Brain microvascular endothelial cell (primary cell): ENCODE results near the gene BOD1.

ENCODE experiments used
- DNase-seq: peaks from one replicate; pipeline ENCODE4 v3.0.0-alpha.2; 2020
- H3K27ac ChIP-seq: fragments of 250-450 bp; sonication (Bioruptor Pico); 2 replicates; pipeline ENCODE4 v1.5.1; 2020; ENCODE audit warnings: mild to moderate bottlenecking, moderate library complexity
- H3K27me3 ChIP-seq: fragments of 250-450 bp; sonication (Bioruptor Pico); replicated peaks from 2 replicates; pipeline ENCODE4 v1.5.1; 2020; ENCODE audit warnings: mild to moderate bottlenecking
- H3K36me3 ChIP-seq: fragments of 250-450 bp; sonication (Bioruptor Pico); replicated peaks from 2 replicates; pipeline ENCODE4 v1.5.1; 2020; ENCODE audit warnings: mild to moderate bottlenecking
- H3K4me3 ChIP-seq: 2 replicates; pipeline ENCODE4 v1.5.1; 2011; ENCODE audit warnings: low read depth, mild to moderate bottlenecking, control low read depth, low read length, moderate library complexity
- in situ Hi-C: cut with HindIII; loops from 2 replicates; pipeline ENCODE4 v1.10.0; 2017; ENCODE audit warnings: low sequenced_read_pairs, low pct_ligation_motif_present
- TF ChIP-seq, protein P1 (sequence below): IDR thresholded peaks from 2 replicates; pipeline ENCODE4 v1.5.1; 2011; ENCODE audit warnings: low read depth, mild to moderate bottlenecking, moderate library complexity, low read length, control low read depth, inconsistent platforms; ENCODE audit errors: missing control alignments

BOD1 gene

GRCh38 chr5:173572431-173573125, 43.9 kb downstream of the BOD1 start:
- in situ Hi-C loops: no loop called here
- Histone ChIP-seq H3K36me3 (no peaks in the 10 kb centered on the region), H3K27ac (no peak overlapping the region), H3K27me3 (no peaks in the 10 kb centered on the region), H3K4me3 (peak overlapping the region; percentile 30)
- TF ChIP-seq, protein P1, sequence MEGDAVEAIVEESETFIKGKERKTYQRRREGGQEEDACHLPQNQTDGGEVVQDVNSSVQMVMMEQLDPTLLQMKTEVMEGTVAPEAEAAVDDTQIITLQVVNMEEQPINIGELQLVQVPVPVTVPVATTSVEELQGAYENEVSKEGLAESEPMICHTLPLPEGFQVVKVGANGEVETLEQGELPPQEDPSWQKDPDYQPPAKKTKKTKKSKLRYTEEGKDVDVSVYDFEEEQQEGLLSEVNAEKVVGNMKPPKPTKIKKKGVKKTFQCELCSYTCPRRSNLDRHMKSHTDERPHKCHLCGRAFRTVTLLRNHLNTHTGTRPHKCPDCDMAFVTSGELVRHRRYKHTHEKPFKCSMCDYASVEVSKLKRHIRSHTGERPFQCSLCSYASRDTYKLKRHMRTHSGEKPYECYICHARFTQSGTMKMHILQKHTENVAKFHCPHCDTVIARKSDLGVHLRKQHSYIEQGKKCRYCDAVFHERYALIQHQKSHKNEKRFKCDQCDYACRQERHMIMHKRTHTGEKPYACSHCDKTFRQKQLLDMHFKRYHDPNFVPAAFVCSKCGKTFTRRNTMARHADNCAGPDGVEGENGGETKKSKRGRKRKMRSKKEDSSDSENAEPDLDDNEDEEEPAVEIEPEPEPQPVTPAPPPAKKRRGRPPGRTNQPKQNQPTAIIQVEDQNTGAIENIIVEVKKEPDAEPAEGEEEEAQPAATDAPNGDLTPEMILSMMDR: no peak
- DNase-seq: no peak

DNA sequence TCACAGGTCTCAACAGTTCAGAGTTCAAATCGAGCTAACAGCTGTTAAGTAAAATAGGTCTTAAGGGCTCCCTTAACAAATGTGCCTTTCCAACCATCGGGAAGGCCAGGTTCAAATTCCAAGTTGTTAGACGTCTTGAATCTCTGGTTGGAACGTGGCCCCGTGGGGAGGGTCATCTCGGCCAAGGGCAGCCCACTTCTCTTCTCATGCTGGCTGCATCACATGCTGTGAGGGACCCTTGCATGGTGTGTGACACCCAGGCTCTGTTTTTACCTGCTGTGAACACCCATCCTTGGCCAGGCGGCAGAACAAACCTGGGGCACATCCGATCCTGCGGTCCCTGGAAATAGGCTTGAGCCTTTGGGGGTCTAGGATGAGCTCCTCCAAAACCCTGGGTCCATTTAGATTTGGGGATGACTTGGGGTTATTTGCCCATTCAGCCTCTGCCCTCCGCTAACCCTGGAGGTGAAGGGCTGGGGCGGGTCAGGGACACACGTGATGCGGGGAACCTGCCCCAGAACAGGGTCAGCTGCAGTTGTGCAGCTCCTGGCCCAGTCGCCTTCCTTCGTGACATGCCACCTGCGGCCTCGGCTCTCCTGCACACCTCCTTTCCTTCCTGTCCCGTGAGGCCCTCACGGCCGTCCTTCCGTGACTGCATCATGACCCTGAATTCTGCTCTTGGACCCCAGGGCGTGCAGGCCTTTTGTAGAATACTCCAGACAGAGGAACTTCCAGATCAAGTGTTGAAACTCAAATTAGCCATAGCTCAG, 45.9 kb downstream of the BOD1 start:
- no peak for DNase-seq
- in situ Hi-C loops: no loop called here

DNA sequence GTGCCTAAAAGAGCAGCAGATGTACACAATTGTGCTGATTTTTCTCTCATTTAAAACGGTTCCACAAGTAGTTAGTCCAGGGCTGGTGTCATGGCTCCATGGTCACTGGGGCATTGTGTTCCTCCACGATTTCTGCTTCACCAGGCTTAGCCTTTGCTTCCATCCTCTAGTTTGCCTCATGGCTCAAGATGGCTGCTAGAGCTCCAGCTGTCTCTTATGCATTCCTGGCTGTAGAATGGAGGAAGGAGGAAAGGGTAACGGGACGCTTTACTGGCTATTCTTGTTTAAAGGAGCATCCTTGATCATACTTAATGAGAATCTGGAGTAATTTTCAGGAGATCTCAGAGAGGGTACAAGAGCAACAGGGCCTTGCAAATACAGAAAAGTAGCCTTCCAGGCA, 47.7 kb downstream of the BOD1 start:
- in situ Hi-C loops: no loop called here
- no peaks in the 10 kb centered on the region for H3K27me3 ChIP-seq
- TF ChIP-seq, protein P1: no peak
- no peaks in the 10 kb centered on the region for H3K36me3 ChIP-seq
- DNase-seq: no peak
- no peak overlapping the region for H3K27ac ChIP-seq
- H3K4me3 ChIP-seq: no peak overlapping the region

More for the DNA sequence above, 45.9 kb downstream of the BOD1 start:
- TF ChIP-seq, protein P1: no peak
- Histone ChIP-seq H3K27me3 (no peaks in the 10 kb centered on the region), H3K36me3 (no peaks in the 10 kb centered on the region), H3K4me3 (no peak overlapping the region), H3K27ac (no peak overlapping the region)

DNA sequence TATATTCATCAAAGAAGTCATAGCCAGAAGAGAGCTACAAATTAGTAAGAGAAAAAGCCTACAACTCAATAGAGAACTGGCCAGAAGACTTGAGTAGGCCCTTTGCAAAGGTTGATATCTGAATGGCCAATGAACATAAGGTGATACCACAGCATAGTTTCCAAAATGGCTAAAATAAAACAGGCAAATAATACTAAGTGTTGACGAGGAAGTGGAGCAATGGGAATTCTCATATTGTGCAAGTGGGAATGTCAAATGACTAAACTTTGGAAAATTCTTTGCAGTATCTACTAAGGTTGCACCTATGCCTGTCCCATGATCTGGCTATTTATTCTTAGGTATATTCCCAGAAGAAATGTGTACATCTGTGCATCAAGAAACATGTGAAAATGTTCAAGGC, 48.3 kb downstream of the BOD1 start:
- DNase-seq: no peak
- H3K27me3 ChIP-seq: no peaks in the 10 kb centered on the region
- H3K27ac ChIP-seq: no peak overlapping the region
- H3K36me3 ChIP-seq: no peaks in the 10 kb centered on the region
- H3K4me3 ChIP-seq: no peak overlapping the region
- in situ Hi-C loops: no loop called here
- TF ChIP-seq, protein P1: no peak

DNA sequence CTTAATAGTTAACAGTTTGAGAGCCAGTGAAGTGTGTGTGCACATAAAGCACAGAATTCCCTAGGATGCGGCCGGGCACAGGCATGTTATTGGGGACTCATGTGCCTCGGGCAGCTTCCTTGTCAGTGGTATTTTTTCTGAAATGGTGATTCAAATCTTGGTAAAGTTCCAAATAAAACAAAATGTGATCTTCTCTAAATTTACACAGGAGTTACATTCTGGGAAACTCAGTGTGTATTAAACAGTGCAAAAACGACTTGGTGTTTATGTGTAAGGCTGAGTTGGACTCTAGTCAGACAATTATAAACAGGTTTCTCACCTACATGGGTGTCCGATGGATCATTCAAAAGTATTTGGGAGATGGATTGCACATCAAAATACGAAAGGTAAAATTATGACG, 48.9 kb downstream of the BOD1 start:
- no peak overlapping the region for H3K27ac ChIP-seq
- DNase-seq: peak; percentile 33
- H3K36me3 ChIP-seq: no peaks in the 10 kb centered on the region
- in situ Hi-C loops: no loop called here
- no peak overlapping the region for H3K4me3 ChIP-seq
- TF ChIP-seq, protein P1: no peak
- H3K27me3 ChIP-seq: no peaks in the 10 kb centered on the region
